GM12865 (cell line): ENCODE data around the gene PCDH19.

ENCODE experiments used
- DNase-seq: peaks from one replicate; pipeline ENCODE4 v3.0.0; 2010; ENCODE audit warnings: low read depth
- H3K4me3 ChIP-seq: 2 replicates; pipeline ENCODE4 v1.5.1; 2011; ENCODE audit warnings: mild to moderate bottlenecking, low read depth, low read length, control low read depth
- CTCF ChIP-seq: IDR thresholded peaks from 2 replicates; pipeline ENCODE4 v1.5.1; 2011; ENCODE audit warnings: low read length, control low read depth, low read depth, inconsistent platforms; ENCODE audit not compliant: insufficient read depth; ENCODE audit errors: missing control alignments

Gene PCDH19

GRCh38 chrX:100395781-100396180, 14.3 kb downstream of the PCDH19 start:
- no peak for DNase-seq
- TF ChIP-seq CTCF = no peak
- no peak overlapping the region for H3K4me3 ChIP-seq

GRCh38 chrX:100381619-100382018, 28.5 kb downstream of the PCDH19 start:
- DNase-seq = no peak

GRCh38 chrX:100379388-100379986, 30.6 kb downstream of the PCDH19 start:
- DNase-seq = peak; percentile 3
- TF ChIP-seq CTCF = peak; percentile 29
- no peak overlapping the region for H3K4me3 ChIP-seq

More at GRCh38 chrX:100381619-100382018, 28.5 kb downstream of the PCDH19 start:
- H3K4me3 ChIP-seq = no peak overlapping the region
- TF ChIP-seq CTCF = no peak

GRCh38 chrX:100377826-100378225, 32.2 kb downstream of the PCDH19 start:
- no peak for TF ChIP-seq CTCF
- no peak for DNase-seq
- no peak overlapping the region for H3K4me3 ChIP-seq

- DNase-seq = no peak
- no peak for TF ChIP-seq CTCF
- no peak overlapping the region for H3K4me3 ChIP-seq
Measured at GRCh38 chrX:100376576-100376975, 33.5 kb downstream of the PCDH19 start.

GRCh38 chrX:100373673-100374072, 36.4 kb downstream of the PCDH19 start:
- peak; percentile 1 for DNase-seq
- TF ChIP-seq CTCF = no peak
- no peak overlapping the region for H3K4me3 ChIP-seq

GRCh38 chrX:100368167-100368566, 41.9 kb downstream of the PCDH19 start:
- H3K4me3 ChIP-seq = no peak overlapping the region
- peak; percentile 13 for DNase-seq
- TF ChIP-seq CTCF = peak; percentile 36
